Limb (tissue), 2 donors: ENCODE data around the gene NT5C2.
"Not testable (repeated sequence)": the region's sequence is repeated elsewhere in the genome, so short reads cannot be mapped to it uniquely, and the experiment has no call there.

Experiments
- DNase-seq, 2 donors: peaks; one replicate each; pipeline ENCODE4 v3.0.0-alpha.2; 2016; ENCODE audit errors: extremely low spot score in 2 of 2

Gene NT5C2

GRCh38 chr10:103163766-103164403 lies 29.2 kb downstream of the NT5C2 start:
- DNase-seq: not testable (repeated sequence)

- DNase-seq: no peak
Observed at GRCh38 chr10:103157246-103157645, 35.8 kb downstream of the NT5C2 start.

- no peak for DNase-seq
Observed at GRCh38 chr10:103155471-103156085, 37.5 kb downstream of the NT5C2 start.

- peak in 1 of 2 donors; percentile 47 for DNase-seq
Observed at GRCh38 chr10:103154521-103155299, 38.4 kb downstream of the NT5C2 start.

DNA sequence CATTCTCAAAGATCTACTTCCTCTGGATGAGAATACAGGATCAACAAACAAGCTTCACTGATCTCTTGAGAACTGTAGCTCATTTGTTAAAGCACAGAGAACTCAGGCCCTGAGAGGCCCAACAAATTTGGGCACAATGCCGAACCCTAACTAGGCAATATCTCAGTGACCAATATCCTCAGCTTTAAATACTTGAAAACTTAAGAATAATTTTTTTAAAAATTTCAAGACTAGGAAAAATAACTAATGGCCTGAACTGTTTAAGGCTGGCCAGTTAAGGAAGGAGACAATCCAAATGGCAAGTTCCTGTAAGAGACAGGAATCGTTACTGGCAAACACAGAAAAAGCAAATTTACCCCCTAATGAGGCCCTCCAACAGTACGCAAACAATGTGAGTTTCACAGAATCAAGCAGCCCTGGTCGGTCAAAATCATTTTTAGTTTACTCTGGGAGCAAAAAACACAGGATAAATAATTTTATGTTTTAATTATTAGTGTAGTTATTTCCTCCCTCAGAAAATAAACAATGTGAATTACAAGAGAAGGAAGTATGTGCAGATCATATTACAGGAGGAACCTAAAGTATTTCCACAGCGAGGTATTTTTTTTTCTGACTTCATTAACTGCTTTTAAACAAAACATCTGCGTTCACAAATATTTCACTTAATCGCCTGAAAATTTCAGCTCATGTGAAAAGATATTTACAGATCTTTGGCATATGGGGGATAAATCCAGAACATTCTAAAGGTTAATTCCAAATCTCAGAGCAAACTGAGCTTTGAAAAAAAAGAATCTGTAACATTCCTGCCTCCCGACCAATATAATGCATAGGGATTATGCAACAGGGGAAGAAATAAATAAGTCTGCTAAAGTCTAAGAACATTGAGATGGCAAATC lies 39.5 kb downstream of the NT5C2 start:
- DNase-seq: peak in 1 of 2 donors; percentile 36

DNA sequence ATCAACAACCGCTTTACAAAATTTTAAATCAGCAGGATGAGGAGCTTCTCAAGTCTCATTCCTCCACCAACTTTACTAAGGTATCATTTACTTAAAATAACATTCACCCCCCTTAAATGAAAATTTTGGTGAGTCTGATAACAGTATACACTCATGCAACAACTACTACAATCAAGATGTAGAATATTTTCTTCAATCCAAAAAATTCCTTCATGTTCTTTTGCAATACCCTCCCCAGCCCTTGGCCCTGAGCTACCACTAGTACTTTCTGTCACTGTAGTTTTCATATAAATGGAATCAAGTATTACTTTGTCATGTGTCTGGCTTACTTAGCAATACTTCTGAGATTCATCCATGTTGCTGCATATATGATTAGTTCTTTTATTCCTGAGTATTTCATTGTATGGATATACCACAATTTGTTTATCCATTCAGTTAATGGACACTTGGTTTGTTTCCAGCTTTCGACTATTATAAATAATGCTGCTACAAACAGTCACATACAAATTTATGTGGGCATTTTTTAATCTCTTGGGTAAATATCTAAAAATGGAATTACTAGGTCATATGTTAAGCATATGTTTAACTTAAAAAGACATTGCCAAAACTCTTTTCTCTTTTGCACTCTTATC lies 43.0 kb downstream of the NT5C2 start:
- DNase-seq: no peak

- no peak for DNase-seq
Observed at GRCh38 chr10:103147645-103148044, 45.4 kb downstream of the NT5C2 start.

- peak; percentile 54 to 63 for DNase-seq
Observed at GRCh38 chr10:103145860-103146466, 47.1 kb downstream of the NT5C2 start.

GRCh38 chr10:103145046-103145445 lies 48.0 kb downstream of the NT5C2 start:
- DNase-seq: no peak

DNA sequence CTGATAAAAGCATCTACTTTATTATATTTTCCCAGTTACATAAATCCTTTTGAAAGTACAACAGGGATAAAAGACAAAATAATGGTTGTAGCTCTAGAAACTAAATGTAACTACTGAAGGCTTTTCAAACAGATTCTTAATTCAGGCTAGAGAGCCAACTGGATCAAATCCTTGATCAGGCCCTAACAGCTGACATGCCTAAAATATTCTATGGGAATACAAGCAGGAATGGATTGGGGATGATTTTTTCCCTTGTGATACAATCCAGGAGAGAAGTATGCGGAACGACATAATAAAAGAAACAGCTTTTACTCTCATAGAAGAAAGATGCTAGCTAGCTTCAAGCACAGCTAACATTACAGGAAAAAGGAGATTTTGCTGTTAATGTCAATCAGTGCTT lies 49.0 kb downstream of the NT5C2 start:
- DNase-seq: no peak

DNA sequence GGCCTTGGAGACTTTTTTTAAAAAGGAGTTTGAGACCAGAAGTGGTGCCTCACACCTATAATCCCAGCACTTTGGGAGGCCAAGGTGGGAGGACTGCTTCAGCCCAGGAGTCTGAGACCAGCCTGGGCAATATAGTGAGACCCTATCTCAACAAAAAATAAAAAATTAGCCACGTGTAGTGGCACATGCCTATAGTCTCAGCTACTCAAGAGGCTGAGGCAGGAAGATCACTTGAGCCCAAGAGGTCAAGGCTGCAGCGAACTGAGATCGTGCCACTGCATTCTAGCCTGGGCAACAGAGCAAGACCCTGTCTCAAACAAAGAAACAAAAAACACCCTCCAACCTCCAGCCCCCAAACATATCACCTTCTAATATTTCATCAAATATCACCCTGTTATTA lies 49.4 kb downstream of the NT5C2 start:
- DNase-seq: not testable (repeated sequence)

DNA sequence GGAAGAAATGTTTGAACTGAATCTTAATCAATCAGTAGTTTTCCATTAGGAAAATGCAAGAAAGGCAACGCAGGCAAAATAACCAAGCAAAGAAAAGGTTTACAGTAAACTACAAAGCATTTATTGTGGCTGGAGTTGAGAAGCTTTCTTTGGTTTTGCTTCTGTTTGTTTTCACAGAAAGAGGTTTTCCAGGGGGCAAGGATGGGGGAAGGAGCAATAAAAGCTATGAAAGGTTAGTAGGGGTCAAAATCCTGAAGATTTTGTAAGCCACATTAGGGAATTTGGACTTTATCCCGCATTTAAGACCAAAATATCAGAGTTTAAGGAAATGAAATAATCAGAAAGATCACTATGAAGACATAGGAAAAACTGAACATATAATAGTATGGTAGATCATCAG lies 51.1 kb downstream of the NT5C2 start:
- DNase-seq: no peak

GRCh38 chr10:103140469-103140868 lies 52.6 kb downstream of the NT5C2 start:
- DNase-seq: no peak

DNA sequence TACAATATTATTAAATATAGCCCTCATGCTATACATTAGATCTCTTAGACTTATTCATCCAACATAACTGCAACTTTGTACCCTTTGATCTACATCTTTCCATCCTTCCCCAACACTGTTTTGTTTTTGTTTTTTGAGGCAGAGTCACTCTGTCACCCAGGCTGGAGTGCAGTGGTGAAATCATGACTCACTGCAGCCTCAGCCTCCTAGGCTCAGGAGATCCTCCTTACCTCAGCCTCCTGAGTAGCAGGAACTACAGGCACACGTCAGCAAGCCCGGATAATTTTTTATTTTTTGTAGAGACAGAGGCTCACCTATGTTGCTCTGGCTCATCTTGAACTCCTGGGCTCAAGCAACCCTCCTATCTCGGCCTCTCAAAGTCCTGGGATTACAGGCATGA lies 53.3 kb downstream of the NT5C2 start:
- DNase-seq: no peak

DNA sequence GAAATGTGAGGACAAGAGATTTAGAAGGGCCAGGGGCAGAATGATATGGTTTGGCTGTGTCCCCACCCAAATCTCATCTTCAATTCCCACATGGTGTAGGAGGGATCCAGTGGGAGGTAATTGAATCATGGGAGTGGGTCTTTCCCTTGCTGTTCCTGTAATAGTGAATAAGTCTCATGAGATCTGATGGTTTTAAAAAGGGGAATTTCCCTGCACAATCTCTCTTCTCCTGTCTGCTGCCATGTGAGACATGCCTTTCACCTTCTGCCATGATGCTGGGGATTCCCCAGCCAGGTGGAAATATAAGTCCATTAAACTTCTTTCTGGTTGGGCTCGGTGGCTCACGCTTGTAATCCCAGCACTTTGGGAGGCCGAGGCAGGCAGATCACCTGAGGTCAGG lies 57.9 kb downstream of the NT5C2 start:
- DNase-seq: not testable (repeated sequence)

DNA sequence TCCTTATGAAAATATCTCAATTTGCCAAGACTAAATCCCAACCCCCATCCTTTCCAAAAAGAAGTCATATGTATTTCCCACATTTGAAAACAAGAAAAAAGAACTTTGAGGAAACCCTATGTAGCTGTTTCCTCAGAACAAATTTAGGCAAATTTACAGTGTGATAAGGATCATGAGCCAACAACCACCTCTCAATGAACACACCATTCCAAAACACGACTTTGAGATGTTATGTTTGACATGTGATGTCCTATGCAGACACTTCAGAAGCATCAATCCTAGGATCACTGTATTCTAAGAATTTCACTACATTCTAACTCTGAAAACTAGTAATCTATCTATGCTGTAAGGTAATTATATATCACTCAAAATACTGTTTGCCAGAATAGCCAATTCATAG lies 62.2 kb downstream of the NT5C2 start:
- no peak for DNase-seq

DNA sequence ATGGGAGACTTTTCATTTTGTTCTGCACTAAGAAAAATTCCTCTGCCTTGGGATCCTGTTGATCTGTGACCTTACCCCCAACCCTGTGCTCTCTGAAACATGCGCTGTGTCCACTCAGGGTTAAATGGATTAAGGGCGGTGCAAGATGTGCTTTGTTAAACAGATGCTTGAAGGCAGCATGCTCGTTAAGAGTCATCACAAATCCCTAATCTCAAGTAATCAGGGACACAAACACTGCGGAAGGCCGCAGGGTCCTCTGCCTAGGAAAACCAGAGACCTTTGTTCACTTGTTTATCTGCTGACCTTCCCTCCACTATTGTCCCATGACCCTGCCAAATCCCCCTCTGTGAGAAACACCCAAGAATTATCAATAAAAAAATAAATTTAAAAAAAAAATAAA lies 62.9 kb downstream of the NT5C2 start:
- DNase-seq: not testable (repeated sequence)

- no peak for DNase-seq
Observed at GRCh38 chr10:103127241-103127640, 65.8 kb downstream of the NT5C2 start.

- DNase-seq: no peak
Observed at GRCh38 chr10:103125323-103126267, 67.5 kb downstream of the NT5C2 start.
